ENCODE data around the gene COMMD3.

COMMD3 gene

DNA sequence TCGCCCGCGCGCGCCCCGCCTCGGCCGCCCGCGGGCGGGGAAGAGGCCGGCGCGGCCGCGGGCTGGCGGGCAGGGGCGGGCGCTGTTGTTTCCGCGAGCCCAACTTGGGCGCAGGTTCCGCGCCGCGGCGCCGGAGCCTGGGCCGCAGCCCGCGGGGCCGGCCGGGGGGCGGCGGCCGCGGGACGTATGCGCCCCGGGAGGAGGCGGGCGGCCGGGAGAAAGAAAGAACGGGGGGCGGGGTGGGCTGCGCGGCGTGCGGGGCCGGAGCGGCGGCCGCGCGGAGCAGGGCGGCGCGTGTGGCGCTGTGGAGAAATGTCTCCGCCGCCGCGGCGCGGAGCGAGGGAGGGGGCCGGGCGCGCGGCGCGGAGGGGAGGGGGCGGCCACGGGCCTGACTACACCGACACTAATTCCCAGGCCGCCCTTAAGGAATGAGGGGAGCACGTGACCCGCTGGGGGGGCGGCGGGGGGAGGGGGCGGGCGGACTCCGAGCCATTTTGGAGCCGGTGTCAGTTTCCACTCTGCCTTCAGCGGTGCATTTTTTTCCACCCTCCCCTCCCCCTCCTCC is 4.5 kb downstream of the COMMD3 start, which contains the start of gene BMI1:
TSS of gene BMI1 (plus strand) at position 509 of the 565 bp plus-strand sequence. CDS start 5,351 bp downstream, outside the sequence.
- no peak for DNase-seq

DNA sequence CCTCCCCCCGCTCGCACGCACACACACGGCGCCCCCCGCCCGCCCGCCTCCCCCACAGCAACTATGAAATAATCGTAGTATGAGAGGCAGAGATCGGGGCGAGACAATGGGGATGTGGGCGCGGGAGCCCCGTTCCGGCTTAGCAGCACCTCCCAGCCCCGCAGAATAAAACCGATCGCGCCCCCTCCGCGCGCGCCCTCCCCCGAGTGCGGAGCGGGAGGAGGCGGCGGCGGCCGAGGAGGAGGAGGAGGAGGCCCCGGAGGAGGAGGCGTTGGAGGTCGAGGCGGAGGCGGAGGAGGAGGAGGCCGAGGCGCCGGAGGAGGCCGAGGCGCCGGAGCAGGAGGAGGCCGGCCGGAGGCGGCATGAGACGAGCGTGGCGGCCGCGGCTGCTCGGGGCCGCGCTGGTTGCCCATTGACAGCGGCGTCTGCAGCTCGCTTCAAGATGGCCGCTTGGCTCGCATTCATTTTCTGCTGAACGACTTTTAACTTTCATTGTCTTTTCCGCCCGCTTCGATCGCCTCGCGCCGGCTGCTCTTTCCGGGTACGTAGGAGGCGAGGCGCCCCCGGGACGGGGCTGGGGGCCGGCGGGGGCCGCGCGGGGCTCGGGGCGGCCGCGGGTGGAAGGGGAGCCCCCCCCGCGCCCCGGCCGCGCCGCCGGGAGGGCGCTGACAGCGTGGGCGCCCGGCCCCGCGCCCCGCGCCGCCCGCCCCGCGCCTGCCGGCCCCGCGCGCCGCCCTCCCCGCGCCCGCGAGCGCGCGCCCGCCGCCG is 5.2 kb downstream of the COMMD3 start:
- peak; percentile 66 to 70 for DNase-seq

DNA sequence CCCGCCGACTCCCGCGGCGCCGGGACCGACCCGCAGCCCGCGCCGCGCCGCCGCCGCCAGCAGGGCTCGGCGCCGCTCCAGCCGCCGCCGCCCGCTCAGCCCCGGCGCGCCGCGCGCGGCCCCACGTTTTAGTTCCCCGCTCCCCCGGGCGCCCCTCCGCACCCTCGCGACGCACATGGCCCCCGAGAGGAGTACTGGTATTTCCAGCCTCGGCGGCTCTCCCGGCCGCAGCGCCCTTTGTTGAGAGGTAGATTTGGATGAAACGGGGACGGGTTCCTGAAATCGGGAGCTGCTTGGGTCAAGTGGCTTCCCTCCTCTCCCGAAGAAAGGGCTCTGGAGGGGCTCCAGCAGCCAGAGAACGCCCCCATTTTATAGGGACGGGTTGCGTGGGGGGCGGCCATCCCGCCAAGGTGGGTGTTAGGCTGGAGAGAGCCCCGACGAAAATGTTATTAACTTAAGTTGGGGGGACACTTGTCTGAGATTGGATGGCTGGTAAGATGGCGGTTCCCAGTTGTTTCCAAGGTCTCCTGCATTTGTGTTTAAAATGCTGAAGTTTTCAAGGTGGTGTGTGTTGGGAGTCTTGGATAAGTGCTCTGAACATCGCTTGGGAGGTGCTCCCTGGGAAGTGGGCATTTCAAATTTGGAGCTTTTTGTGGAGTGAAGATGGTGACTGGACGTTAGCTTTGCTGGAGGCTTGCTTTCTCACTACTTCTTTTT is 5.9 kb downstream of the COMMD3 start:
- no peak for DNase-seq

DNA sequence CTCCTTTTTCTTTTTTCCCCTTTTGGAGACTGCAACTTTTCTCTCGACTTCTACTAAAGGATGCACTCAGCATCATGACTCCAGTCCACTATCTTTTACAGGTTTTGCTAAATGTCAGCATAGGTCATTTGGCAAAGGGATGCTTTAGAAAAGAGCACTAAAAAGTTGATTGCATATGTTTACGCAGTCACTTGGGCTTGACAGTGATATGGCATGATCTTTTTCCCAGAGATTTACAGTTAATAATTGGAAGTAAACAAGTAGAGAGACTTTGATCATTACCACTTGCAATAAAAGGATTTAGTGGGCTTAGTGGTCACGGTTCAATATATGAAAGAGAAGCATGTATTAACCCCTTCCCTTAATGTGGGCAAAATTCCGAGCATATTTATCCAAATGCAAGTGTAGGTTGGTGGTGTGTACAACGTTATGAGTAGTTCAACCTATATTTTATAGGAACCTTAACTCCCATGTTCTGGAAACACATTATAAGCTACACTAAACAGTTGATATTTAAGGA is 6.5 kb downstream of the COMMD3 start:
- no peak for DNase-seq

DNA sequence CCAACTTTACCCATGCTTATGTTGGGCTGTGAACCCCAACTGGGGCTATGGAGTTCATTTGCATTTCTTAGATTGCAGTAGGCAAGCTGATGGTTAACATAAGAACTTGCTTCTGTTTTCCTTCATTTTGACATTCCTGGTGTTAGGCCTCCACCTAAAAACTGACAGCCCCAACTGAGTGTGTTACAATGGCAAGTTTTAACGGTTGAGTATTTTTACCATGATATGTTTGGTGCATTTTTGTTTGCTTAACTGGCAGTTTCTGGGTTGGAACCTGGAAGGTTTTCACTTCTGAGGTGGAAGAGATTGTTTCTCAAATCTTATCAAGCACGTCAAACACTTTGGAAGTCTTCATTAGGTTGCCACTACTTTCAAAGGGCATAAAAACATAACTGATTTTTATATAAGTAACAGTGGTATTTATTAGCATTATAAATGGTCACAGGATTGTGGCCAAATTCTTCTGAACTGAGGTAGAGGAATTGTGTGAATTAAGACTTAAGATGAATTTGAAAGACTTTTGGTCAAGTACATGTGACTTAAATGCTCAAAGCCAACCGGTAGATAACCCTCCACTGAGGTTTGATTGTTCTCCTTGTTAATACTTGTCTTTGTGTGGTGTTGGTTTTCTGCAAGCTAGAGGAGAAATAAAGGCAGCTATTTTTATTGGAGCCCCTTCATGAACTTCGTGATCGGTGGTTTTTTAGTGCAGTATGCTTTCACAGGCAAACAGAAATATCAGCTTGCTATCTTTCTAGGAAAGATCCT is 7.5 kb downstream of the COMMD3 start:
- DNase-seq = no peak

DNA sequence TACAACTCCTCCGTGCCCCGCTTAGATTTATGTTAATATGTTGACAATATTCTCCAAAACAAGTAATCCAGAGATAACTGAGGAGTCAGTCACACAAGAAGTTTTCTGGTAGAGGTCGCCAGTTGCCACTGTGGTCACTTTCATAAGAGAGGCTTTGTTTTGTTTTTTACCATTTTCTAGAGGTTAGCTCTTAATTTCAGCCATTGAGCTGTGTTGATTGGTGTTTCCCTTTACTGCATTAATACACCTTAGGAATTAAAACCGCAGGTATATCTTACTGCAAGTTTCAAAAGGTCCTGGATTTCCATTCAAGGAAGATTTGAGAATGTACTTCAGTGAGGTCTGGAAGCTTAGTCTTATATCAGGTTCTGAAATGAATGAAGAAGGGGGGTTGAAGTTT is 8.2 kb downstream of the COMMD3 start:
- DNase-seq = no peak

DNA sequence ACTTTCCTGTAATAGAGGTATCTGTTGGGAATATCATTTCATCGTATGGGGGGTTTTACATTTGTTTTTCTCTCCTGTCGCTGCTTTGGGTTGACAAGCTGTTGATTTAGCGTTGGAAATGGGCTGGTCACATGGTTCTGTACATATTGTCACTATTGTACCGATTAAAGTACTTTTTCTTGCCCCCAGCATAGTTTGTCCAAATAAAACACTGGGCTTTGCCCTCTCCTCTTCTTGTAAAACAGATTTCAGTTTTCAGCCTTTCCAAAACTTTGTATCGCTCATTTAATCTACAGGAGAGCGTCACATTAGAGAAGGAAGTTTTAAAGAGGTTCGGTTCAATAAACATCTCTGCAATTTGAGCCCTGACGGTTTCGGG is 8.7 kb downstream of the COMMD3 start:
- DNase-seq = no peak

DNA sequence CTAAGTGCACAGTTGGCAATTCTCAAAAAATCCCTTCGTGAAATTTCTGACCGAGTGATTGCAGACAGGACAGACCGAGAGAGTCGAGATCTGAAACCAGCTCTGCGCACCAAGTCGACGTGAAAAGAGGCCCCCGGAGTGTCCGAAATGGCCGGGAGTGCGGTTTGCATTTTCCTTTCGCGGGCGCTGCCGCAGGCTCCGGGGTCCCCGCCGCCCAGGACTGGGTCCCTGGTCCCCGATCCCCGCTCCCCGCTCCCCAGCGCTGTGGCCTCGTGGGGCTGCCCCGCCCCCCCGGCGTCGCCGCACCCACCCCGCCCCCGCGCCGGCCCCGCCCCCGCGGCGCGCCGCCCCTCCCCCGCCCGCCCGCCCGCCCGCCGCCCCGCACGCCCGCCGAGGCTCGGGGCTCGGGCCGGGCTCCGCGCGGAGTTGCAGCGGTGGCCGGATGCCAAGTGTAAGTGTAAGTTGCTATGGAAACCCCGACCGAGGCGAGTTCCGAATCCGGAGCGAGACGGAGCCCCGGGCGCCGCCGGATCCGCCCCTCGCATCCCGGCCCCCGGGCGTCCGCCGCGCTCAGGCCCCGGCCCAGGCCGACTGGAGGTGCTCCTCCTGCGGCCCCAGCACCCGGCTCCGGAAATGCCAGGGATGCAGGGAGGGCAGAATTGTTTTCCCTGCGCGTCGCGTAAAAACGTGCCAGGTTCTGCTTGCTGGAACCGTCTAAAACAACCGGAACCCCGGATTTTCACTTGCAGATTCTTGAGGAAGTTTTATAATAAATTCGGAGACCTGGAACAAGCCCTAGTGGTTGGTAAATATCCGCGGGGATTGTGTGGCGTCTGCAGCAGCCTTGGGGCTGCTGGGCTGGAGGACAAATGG is 9.3 kb downstream of the COMMD3 start:
- DNase-seq = peak in 1 of 2 experiments; percentile 57

DNA sequence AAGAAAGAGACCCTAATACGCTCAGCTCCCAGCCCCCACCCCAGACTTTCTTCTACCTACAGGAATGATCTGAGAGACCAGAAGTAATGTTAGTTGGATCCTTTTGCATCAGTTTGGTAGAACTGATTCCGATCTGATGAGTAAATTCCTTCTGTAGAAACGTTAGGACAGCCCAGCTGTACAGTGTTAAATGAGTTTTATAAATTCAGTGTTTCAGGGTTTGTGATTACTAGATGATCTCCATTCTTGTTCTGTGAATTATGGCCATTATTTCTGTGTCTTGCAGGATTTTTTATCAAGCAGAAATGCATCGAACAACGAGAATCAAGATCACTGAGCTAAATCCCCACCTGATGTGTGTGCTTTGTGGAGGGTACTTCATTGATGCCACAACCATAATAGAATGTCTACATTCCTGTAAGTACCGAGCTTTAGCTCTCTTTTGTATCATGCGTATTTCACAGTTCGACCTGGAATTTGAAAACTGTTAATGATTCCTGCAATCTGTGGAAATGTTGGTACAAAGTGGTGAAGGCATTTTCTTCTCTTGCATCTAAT is 10.0 kb downstream of the COMMD3 start:
- no peak for DNase-seq

DNA sequence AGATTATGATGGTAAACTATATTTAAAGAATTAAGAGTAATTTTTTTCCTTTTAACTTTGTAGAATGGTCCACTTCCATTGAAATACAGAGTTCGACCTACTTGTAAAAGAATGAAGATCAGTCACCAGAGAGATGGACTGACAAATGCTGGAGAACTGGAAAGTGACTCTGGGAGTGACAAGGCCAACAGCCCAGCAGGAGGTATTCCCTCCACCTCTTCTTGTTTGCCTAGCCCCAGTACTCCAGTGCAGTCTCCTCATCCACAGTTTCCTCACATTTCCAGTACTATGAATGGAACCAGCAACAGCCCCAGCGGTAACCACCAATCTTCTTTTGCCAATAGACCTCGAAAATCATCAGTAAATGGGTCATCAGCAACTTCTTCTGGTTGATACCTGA is 13.0 kb downstream of the COMMD3 start:
- no peak for DNase-seq

DNA sequence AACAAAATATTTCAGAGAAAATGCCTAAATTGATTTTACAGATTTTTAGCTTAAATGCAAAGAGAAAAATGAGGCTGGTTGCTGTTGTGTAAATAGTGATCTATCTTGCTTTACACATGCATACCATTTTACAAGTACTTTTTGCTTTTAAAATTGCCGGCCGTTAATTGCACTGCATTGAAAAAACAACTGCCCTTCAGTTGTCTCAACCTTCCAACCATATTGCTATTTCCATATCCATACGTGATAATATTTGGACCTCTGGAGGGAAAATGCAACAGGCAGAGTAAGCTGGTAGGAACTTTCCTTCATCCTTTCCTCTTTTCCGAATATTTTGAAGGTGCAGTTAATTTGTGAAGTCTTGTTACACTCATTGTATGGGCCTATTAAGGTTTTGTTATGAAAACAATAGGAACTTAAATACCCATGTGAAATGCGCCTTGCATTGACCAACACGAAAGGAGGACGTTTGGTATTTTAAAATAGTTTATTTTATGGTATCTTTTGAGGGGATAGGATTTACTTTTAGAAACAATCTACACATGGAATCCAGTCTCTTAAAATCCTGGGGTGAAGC is 16.0 kb downstream of the COMMD3 start:
- DNase-seq = no peak

DNA sequence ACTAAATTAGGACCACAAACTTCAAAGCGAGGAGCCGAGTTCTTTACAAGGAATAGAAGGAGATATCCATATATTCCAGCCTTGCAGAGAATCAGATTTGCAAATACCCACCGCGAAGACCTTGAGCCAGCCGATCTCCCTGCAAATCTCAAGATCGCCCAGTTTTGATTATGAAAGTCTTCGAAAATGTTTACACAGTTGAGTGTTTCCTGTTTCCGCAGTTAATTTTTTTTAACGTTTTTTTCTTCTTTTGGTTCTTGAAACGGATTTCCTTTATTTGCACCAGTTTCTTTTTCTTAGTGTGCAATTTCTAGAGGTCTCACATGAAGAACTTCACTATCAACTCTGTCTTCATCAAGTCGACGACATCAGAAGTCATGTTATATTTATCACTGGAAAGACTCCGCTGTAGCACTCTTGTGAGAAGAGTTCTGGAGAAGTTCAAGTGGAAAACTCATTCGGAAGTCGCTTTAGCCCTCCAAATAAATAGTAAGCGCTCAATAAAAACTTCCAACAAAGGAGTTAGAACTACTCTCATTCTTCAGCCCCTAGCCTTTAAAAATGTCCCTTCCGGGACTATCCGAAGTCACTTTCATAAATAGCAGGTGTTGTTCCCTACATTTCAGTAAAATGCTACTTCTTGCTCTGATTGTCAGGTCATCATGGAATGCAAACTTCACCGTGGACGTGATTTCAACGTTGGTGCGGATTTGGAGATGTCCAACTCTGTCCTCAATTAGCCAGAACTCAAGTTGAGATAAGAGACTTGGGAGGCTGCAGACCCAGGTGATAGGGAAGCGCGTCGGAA is 17.2 kb downstream of the COMMD3 start:
- DNase-seq = no peak

DNA sequence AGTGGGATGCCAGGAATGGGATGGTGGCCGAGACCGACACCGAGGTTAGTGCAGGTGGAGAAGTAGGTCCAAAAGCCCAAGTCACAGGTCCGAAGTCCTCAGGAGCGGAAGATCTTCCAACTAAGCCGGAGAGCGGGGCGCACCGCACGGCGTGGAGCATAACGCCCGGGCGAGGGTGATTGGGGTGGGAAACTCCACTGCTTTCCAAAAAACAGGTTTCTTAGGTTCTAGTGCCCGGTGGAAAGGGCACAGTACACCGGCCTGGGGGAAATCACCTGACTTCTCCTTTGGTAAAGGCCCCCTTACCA is 17.7 kb downstream of the COMMD3 start:
- no peak for DNase-seq

DNA sequence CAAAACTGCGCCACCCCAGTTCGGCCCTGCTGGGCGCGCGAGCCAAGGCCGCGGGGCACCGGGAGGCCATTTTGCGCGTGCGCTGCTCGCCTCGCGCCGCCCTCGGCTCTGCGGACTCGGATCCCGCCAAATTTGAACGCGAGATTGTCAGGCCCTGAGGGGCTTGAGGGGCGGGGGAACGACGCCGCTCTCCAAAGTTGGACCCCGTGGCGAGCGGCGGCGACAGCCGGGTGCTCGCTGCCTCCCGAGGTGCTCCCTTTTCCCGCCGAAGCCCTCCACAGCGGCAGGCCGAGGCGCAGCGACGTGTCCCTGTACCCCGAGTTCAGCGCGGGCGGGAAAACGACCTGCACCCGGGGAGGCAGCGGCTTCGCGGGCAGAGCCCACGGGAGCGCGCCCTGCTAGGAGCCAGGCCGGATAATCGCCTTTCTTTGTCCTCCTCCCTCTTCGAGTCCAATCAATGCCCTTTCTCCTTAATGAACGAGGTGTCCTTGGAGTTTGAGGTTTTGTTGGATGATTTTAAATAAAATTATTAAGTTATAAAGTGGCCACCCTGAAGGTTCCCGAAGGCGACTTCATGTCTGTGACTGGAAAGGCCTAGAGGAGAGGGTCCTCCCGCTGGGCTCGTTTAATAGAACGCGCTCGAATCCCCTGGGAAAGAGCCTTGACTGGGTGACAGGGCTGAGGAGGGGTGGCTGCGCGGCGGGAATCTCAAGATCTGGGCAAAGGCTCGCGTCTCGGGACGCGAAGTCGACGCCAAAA is 18.4 kb downstream of the COMMD3 start:
- no peak for DNase-seq

DNA sequence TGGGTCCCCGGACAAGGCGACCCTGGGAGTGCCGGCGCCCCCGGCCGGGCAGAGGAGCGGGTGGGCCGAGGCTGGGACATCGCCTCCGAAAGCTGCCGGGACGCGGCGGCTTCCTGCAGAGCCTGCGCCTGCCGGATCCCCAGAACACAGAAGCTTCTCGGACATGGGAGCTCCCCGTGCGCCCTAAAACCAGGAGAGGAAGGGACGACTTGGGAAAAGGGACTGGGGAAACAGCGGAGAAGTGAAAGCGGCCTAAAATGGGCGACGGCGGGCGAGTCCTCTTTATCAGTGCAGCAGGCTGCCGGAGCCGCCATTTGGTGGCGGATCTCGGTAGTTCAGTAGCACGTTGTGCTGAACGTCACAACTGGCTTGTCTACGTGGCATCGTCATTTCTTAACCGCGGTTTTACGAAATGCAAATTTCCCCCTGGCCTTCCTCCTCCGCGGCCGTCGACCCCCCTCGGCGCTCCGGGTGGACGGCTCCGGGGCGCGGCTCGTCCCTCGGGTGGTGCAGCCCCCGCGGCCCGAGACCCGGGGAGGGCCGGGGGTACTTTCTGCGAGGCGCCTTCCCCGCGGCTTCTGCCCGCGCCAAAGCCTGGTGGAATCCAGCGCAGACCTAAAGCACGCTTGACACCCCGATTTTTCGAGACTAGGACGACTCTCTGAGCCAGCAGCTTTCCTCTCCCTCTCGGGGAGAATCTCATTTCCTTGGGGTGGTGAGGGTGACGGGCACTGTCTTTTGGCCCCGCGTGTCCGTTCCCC is 19.2 kb downstream of the COMMD3 start:
- DNase-seq = peak; percentile 58 to 63

DNA sequence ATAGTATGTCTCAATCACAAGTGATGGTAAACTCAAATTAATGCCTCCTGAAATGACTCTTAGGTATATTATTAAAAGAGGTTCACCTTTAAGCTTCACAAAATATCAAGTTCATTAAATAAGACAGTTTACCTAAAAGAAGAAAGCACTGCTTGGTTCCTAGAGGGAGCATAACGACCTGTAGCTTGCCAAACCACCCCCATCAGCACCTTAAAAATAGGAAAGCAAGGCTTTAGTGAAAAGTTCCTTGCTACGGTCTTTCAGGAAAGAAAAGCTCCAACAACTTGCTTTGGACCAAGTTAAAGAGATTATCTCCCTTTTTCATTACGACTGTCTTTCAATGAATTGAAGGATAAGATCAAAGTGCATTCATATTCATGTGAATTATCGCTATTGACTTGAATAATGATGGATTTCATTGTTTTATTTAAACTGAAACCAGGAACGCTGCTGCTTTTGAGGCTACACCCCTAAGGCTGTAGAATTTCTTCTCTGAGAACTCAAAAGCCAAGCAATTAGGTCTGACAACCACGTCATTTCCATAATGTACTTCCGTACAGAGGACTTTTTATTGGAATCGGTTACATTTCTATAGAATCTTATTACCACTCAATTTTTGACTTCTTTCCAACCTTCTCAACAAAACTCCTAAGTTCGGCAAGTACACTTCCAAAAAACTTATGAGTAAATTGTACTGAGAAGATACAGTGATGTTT is 22.2 kb downstream of the COMMD3 start:
- DNase-seq = no peak

DNA sequence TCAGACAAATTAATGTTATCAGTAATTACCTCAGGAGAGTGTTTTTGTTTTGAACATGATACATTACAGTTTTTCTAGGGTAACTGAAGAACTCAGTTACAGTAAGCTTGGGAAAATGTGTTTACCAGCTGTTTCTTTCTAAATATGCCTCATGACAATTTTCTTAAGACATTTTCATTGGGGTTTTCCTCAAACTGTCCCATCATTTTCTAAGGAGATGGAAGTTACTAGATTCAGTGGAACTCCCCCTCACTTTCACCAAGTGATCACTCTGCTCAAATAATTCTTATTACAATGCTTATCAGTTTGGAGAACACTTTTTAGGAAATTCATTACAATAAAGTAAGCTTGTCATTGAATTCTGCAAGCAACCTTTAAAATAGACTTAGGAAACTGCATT is 22.7 kb downstream of the COMMD3 start:
- DNase-seq = no peak

DNA sequence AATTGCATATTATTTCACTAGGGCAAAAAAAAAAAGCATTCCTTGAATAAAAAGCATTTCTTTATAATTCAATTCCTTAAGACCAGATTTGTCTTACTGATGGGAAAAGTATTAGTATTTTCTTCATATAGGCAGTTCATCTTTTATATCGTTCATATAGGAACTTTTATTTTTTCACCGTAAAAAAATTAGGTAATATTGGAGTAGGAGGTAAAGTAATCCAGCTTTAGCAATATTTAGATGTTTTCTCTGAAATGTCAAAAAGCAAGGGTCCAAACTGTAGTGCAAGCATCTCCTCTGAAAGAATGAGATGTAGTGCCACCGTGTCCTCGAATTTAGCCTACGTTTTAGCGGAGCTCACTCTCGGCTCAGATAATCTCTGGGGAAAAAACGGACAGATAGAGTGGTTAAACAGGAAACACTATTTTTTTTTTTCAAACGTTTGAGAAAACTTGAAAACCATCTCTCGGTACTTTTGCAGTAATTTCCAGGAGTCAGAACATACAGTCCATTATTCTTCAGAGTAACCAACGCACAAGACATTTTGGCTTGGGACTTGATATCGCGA is 23.7 kb downstream of the COMMD3 start:
- DNase-seq = no peak
